ENCODE data around the gene NCAPD3.

The NCAPD3 gene

DNA sequence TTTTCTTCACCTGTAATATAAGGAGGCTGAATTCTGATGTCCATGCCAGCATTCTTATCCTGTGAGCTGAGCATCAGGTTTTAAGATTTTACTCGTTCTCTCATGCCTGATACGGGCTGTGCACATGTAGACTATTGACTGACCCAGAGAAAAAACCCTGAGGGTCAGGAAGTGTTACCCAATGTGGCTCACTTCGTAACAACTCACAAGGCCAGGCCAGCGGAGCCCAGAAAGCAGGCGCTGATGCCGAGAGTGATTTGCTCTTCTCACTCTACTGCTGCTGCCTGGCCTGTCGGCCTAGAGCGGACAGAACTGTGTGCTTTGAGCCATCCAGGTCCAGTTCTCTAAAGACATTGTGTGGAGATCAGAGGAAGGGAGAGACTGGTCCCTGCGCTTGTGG lies 18.6 kb upstream of the NCAPD3 start:
- no peak overlapping the region for H3K27ac ChIP-seq
- TF ChIP-seq, protein P1, sequence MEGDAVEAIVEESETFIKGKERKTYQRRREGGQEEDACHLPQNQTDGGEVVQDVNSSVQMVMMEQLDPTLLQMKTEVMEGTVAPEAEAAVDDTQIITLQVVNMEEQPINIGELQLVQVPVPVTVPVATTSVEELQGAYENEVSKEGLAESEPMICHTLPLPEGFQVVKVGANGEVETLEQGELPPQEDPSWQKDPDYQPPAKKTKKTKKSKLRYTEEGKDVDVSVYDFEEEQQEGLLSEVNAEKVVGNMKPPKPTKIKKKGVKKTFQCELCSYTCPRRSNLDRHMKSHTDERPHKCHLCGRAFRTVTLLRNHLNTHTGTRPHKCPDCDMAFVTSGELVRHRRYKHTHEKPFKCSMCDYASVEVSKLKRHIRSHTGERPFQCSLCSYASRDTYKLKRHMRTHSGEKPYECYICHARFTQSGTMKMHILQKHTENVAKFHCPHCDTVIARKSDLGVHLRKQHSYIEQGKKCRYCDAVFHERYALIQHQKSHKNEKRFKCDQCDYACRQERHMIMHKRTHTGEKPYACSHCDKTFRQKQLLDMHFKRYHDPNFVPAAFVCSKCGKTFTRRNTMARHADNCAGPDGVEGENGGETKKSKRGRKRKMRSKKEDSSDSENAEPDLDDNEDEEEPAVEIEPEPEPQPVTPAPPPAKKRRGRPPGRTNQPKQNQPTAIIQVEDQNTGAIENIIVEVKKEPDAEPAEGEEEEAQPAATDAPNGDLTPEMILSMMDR (IDR thresholded peaks at IDR 0.05) = no peak
- H2AFZ ChIP-seq = no peak overlapping the region
- no peak overlapping the region for H3K9ac ChIP-seq
- H3K27me3 ChIP-seq (ENCODE audit: control insufficient read depth, insufficient read depth, low read length) = no peaks in the 10 kb centered on the region
- H3K4me2 ChIP-seq (ENCODE audit: low read length) = no peak overlapping the region
- H3K9me3 ChIP-seq (ENCODE audit: control insufficient read depth, low read length) = no peaks in the 10 kb centered on the region
- no peaks in the 10 kb centered on the region for H3K79me2 ChIP-seq
- no peaks in the 10 kb centered on the region for H3K36me3 ChIP-seq (ENCODE audit: control insufficient read depth, insufficient read depth, low read length)
- peaks cover 6% of the 10 kb centered on the region for H3K4me1 ChIP-seq
- H3K4me3 ChIP-seq (ENCODE audit: low read depth, low read length) = no peak overlapping the region

GRCh38 chr11:134240592-134240991 lies 16.8 kb upstream of the NCAPD3 start:
- Histone ChIP-seq H3K4me3 (ENCODE audit: low read depth, low read length) (no peak overlapping the region), H2AFZ (no peak overlapping the region), H3K9me3 (ENCODE audit: control insufficient read depth, low read length) (no peaks in the 10 kb centered on the region), H3K4me2 (ENCODE audit: low read length) (no peak overlapping the region), H3K79me2 (no peaks in the 10 kb centered on the region), H3K36me3 (ENCODE audit: control insufficient read depth, insufficient read depth, low read length) (no peaks in the 10 kb centered on the region), H3K27me3 (ENCODE audit: control insufficient read depth, insufficient read depth, low read length) (no peaks in the 10 kb centered on the region), H3K27ac (no peak overlapping the region), H3K4me1 (peaks cover 10% of the 10 kb centered on the region), H3K9ac (no peak overlapping the region)
- TF ChIP-seq, protein P1 (IDR thresholded peaks at IDR 0.05) = no peak

- H3K36me3 ChIP-seq (ENCODE audit: control insufficient read depth, insufficient read depth, low read length) = no peaks in the 10 kb centered on the region
- TF ChIP-seq, protein P1 (IDR thresholded peaks at IDR 0.05) = no peak
Observed at GRCh38 chr11:134238956-134239355, 15.2 kb upstream of the NCAPD3 start.

GRCh38 chr11:134237557-134237922 lies 13.8 kb upstream of the NCAPD3 start:
- Histone ChIP-seq H3K9ac (no peak overlapping the region), H3K36me3 (ENCODE audit: control insufficient read depth, insufficient read depth, low read length) (no peaks in the 10 kb centered on the region), H3K79me2 (no peaks in the 10 kb centered on the region), H3K4me1 (peaks cover 22% of the 10 kb centered on the region), H3K9me3 (ENCODE audit: control insufficient read depth, low read length) (no peaks in the 10 kb centered on the region), H2AFZ (no peak overlapping the region), H3K27ac (peak overlapping the region; percentile 63), H3K4me3 (ENCODE audit: low read depth, low read length) (no peak overlapping the region), H3K4me2 (ENCODE audit: low read length) (no peak overlapping the region), H3K27me3 (ENCODE audit: control insufficient read depth, insufficient read depth, low read length) (no peaks in the 10 kb centered on the region)
- TF ChIP-seq, protein P1 (IDR thresholded peaks at IDR 0.05) = no peak

More at GRCh38 chr11:134238956-134239355, 15.2 kb upstream of the NCAPD3 start:
- H3K4me2 ChIP-seq (ENCODE audit: low read length) = no peak overlapping the region
- no peak overlapping the region for H2AFZ ChIP-seq
- H3K27me3 ChIP-seq (ENCODE audit: control insufficient read depth, insufficient read depth, low read length) = no peaks in the 10 kb centered on the region
- H3K27ac ChIP-seq = no peak overlapping the region
- H3K9me3 ChIP-seq (ENCODE audit: control insufficient read depth, low read length) = no peaks in the 10 kb centered on the region
- H3K79me2 ChIP-seq = no peaks in the 10 kb centered on the region
- peaks cover 16% of the 10 kb centered on the region for H3K4me1 ChIP-seq
- H3K9ac ChIP-seq = no peak overlapping the region
- H3K4me3 ChIP-seq (ENCODE audit: low read depth, low read length) = no peak overlapping the region

DNA sequence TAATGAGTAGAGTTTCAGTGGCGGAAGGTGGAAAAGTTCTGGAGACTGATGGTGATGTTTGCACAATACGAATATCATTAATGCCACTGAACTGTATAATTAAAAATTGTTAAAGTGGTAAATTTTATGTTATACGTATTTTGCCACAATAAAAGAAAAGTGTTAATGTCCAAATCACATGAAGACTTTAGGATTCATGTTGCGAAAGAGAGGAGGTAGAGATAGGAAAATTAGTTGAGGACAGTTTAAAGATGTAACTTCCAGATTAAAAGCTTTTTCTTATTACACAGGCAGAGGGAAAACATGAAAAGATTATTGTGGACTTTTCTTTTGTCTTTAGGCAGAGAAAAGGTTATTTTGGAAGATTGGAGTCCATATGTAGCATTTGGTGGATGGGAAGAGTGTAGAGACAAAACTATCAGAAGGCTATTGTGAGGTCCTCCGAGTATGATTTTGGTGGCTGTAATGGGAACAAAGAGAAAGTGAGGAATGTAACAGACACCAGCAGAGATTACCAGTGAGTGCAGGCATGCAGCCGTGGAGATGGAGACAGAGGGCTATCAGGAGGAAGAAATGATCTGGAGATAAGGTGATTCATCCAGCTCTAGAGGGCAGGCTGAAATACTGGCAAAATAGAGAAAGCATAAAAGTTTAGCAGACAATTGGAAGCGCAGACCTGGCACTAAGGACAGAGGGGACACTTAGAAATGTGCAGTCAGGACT lies 13.2 kb upstream of the NCAPD3 start:
- H3K27ac ChIP-seq = peak overlapping the region; percentile 63
- no peaks in the 10 kb centered on the region for H3K79me2 ChIP-seq
- no peak overlapping the region for H2AFZ ChIP-seq
- no peak overlapping the region for H3K9ac ChIP-seq
- H3K36me3 ChIP-seq (ENCODE audit: control insufficient read depth, insufficient read depth, low read length) = no peaks in the 10 kb centered on the region
- H3K9me3 ChIP-seq (ENCODE audit: control insufficient read depth, low read length) = no peaks in the 10 kb centered on the region
- no peaks in the 10 kb centered on the region for H3K27me3 ChIP-seq (ENCODE audit: control insufficient read depth, insufficient read depth, low read length)
- H3K4me3 ChIP-seq (ENCODE audit: low read depth, low read length) = no peak overlapping the region
- no peak overlapping the region for H3K4me2 ChIP-seq (ENCODE audit: low read length)
- H3K4me1 ChIP-seq = peaks cover 23% of the 10 kb centered on the region
- TF ChIP-seq, protein P1 (IDR thresholded peaks at IDR 0.05) = no peak
